ENCODE measurements around the gene GFOD1. TPM values are rescaled to one million over a fixed set of nuclear protein-coding genes. Genes with fewer than 3 reads are reported as not detected.
"Not testable (repeated sequence)": the region's sequence is repeated elsewhere in the genome, so short reads cannot be mapped to it uniquely, and the experiment has no call there.

The GFOD1 gene
- total RNA-seq, 1 experiment from 2014 or later: 1.3 TPM

GRCh38 chr6:13515912-13516311 is 28.5 kb upstream of the GFOD1 start:
- Histone ChIP-seq H3K36me3 (no peaks in the 10 kb centered on the region), H3K4me3 (no peak overlapping the region)
- no peak for DNase-seq

GRCh38 chr6:13513626-13514502 is 26.5 kb upstream of the GFOD1 start:
- no peaks in the 10 kb centered on the region for H3K36me3 ChIP-seq
- DNase-seq: no peak
- H3K27me3 ChIP-seq: no peaks in the 10 kb centered on the region
- H3K9me3 ChIP-seq: peaks cover 2% of the 10 kb centered on the region; the same call in 1 of the 2 replicates
- no peak overlapping the region for H3K4me3 ChIP-seq

More at GRCh38 chr6:13515912-13516311, 28.5 kb upstream of the GFOD1 start:
- Histone ChIP-seq H3K27me3 (no peaks in the 10 kb centered on the region), H3K9me3 (peaks cover 3% of the 10 kb centered on the region)

GRCh38 chr6:13512900-13513299 is 25.5 kb upstream of the GFOD1 start:
- no peak for DNase-seq
- Histone ChIP-seq H3K27me3 (no peaks in the 10 kb centered on the region), H3K4me3 (no peak overlapping the region), H3K36me3 (no peaks in the 10 kb centered on the region), H3K9me3 (peaks cover 2% of the 10 kb centered on the region; the same call in 1 of the 2 replicates)

GRCh38 chr6:13511913-13512717 is 24.7 kb upstream of the GFOD1 start:
- Histone ChIP-seq H3K27me3 (no peaks in the 10 kb centered on the region), H3K9me3 (peaks cover 4% of the 10 kb centered on the region; the same call in 1 of the 2 replicates), H3K36me3 (no peaks in the 10 kb centered on the region), H3K4me3 (no peak overlapping the region)
- no peak for DNase-seq

GRCh38 chr6:13511141-13511571 is 23.8 kb upstream of the GFOD1 start:
- H3K36me3 ChIP-seq, DNase-seq, H3K9me3 ChIP-seq, H3K27me3 ChIP-seq, H3K4me3 ChIP-seq: not testable (repeated sequence)

GRCh38 chr6:13510433-13510832 is 23.0 kb upstream of the GFOD1 start:
- H3K4me3 ChIP-seq, H3K27me3 ChIP-seq, DNase-seq, H3K36me3 ChIP-seq, H3K9me3 ChIP-seq: not testable (repeated sequence)

- H3K27me3 ChIP-seq: no peaks in the 10 kb centered on the region
- peaks cover 4% of the 10 kb centered on the region; the same call in 1 of the 2 replicates for H3K9me3 ChIP-seq
- H3K4me3 ChIP-seq: no peak overlapping the region
- no peaks in the 10 kb centered on the region for H3K36me3 ChIP-seq
- peak; percentile 75 for DNase-seq
Measured at GRCh38 chr6:13508711-13509705, 21.6 kb upstream of the GFOD1 start.

GRCh38 chr6:13507306-13507860 is 20.0 kb upstream of the GFOD1 start:
- H3K4me3 ChIP-seq: no peak overlapping the region
- H3K9me3 ChIP-seq: peaks cover 4% of the 10 kb centered on the region; the same call in 1 of the 2 replicates
- no peaks in the 10 kb centered on the region for H3K36me3 ChIP-seq
- no peak for DNase-seq
- H3K27me3 ChIP-seq: no peaks in the 10 kb centered on the region

GRCh38 chr6:13505345-13505734 is 17.9 kb upstream of the GFOD1 start:
- no peak overlapping the region for H3K4me3 ChIP-seq
- DNase-seq: no peak
- no peaks in the 10 kb centered on the region for H3K27me3 ChIP-seq
- H3K9me3 ChIP-seq: peaks cover 2% of the 10 kb centered on the region; the same call in 1 of the 2 replicates
- no peaks in the 10 kb centered on the region for H3K36me3 ChIP-seq

GRCh38 chr6:13504611-13505344 is 17.4 kb upstream of the GFOD1 start:
- DNase-seq: no peak
- Histone ChIP-seq H3K27me3 (no peaks in the 10 kb centered on the region), H3K36me3 (no peaks in the 10 kb centered on the region), H3K4me3 (no peak overlapping the region), H3K9me3 (peaks cover 2% of the 10 kb centered on the region; the same call in 1 of the 2 replicates)

- Histone ChIP-seq H3K4me3 (no peak overlapping the region), H3K36me3 (no peaks in the 10 kb centered on the region), H3K9me3 (no peaks in the 10 kb centered on the region), H3K27me3 (no peaks in the 10 kb centered on the region)
- DNase-seq: no peak
Measured at GRCh38 chr6:13500915-13501314, 13.5 kb upstream of the GFOD1 start.

GRCh38 chr6:13500264-13500663 is 12.9 kb upstream of the GFOD1 start:
- Histone ChIP-seq H3K4me3 (no peak overlapping the region), H3K9me3 (no peaks in the 10 kb centered on the region), H3K27me3 (no peaks in the 10 kb centered on the region), H3K36me3 (no peaks in the 10 kb centered on the region)
- no peak for DNase-seq

- H3K27me3 ChIP-seq: no peaks in the 10 kb centered on the region
- DNase-seq: no peak
- H3K36me3 ChIP-seq: no peaks in the 10 kb centered on the region
- no peak overlapping the region for H3K4me3 ChIP-seq
- no peaks in the 10 kb centered on the region for H3K9me3 ChIP-seq
Measured at GRCh38 chr6:13496513-13497190, 9.3 kb upstream of the GFOD1 start.

- H3K27me3 ChIP-seq: no peaks in the 10 kb centered on the region
- H3K36me3 ChIP-seq: no peaks in the 10 kb centered on the region
- H3K9me3 ChIP-seq: no peaks in the 10 kb centered on the region
- DNase-seq: no peak
- H3K4me3 ChIP-seq: no peak overlapping the region
Measured at GRCh38 chr6:13495818-13496217, 8.4 kb upstream of the GFOD1 start.

Measured in MG63 (cell line).